HepG2 (cell line): ENCODE results near the gene SYCE1L. TPM values are rescaled to one million over a fixed set of nuclear protein-coding genes. Genes with fewer than 3 reads are reported as not detected.

Experiments
- AKAP8 ChIP-seq: sonication (generic); formaldehyde crosslinking; IDR thresholded peaks from 2 replicates; pipeline ENCODE4 v1.5.1; 2020; ENCODE audit warnings: mild to moderate bottlenecking, missing genetic modification reagents
- SETDB1 ChIP-seq: sonication (generic); formaldehyde crosslinking; IDR thresholded peaks from 2 replicates; pipeline ENCODE4 v1.5.1; 2020; ENCODE audit warnings: missing genetic modification reagents, mild to moderate bottlenecking, borderline replicate concordance
- ZFP91 ChIP-seq: sonication (generic); formaldehyde crosslinking; IDR thresholded peaks from 2 replicates; pipeline ENCODE4 v1.9.0; 2022; ENCODE audit warnings: missing genetic modification reagents, mild to moderate bottlenecking, borderline replicate concordance
- ZNF207 ChIP-seq: fragments of 450-650 bp; IDR thresholded peaks from 2 replicates; pipeline ENCODE4 v1.6.1; 2016; ENCODE audit warnings: antibody characterized with exemption, borderline replicate concordance
- ZNF709 ChIP-seq: sonication (generic); formaldehyde crosslinking; IDR thresholded peaks from 2 replicates; pipeline ENCODE4 v1.5.0; 2020; ENCODE audit warnings: mild to moderate bottlenecking, missing genetic modification reagents
- ZNF746 ChIP-seq: sonication (generic); formaldehyde crosslinking; IDR thresholded peaks from 2 replicates; pipeline ENCODE4 v1.8.0; 2022; ENCODE audit warnings: mild to moderate bottlenecking, missing genetic modification reagents
- polyA plus RNA-seq, 8 experiments: library from polyadenylated mRNA; depleted of rRNA in 3 of 8; stranded (reverse) in 7 of 8; unstranded in 1 of 8; fragments of >200 nt; fragmentation: Illumina TruSeq in 4 of 8; extraction: Trizol in 4 of 8; gene quantifications; 2 replicates each; pipeline versions ENCODE4 v1.2.1 to v1.2.3, GENCODE V29; 2011 to 2016; ENCODE audit warnings: low read depth in 4 of 8, missing spikeins in 1 of 8, mixed read lengths in 1 of 8; ENCODE audit not compliant: insufficient read depth in 1 of 8
- total RNA-seq, 5 experiments: library from RNA; depleted of rRNA; stranded (reverse); fragments of >200 nt; fragmentation: Illumina TruSeq; extraction: Trizol; gene quantifications; 2 replicates each; pipeline ENCODE4 v1.2.3, GENCODE V29; 2016; ENCODE audit warnings: low read depth in 1 of 5
- TF ChIP-seq, protein P1 (sequence below), 2 experiments: fragments of 450-650 bp in 1 of 2; sonication (generic) in 1 of 2; formaldehyde crosslinking in 1 of 2; IDR thresholded peaks; 2 replicates each; pipeline versions ENCODE4 v1.6.1 to v1.8.0; 2016 to 2022; ENCODE audit warnings: antibody characterized with exemption in 1 of 2, mild to moderate bottlenecking in 1 of 2, missing genetic modification reagents in 1 of 2

Gene SYCE1L
- total and polyA plus RNA-seq, 2 of the 13 experiments (the other 11 are each of a cell fraction or from before 2014, with no cell fraction given) = 0.22 TPM; not detected in 1

DNA sequence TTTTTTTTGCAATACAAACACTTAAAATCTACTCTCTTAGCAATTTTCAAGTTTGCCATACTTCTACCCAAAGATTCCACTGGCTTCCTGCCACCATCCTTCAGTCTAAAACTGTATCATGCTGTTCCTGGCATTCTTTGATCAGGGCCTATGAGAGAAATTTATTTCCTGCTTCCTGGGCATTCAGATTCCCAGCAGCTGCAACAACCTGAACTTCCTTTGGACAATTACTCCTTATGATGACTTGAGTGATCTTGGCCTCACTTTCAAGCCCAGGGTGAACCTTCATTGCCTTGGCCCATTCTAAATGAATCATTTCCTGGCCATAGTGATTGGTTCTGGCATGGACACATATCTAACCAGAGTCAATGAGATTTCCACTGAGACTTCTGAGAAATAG is 26.3 kb upstream of the SYCE1L start (continued):
- TF ChIP-seq, protein P1, sequence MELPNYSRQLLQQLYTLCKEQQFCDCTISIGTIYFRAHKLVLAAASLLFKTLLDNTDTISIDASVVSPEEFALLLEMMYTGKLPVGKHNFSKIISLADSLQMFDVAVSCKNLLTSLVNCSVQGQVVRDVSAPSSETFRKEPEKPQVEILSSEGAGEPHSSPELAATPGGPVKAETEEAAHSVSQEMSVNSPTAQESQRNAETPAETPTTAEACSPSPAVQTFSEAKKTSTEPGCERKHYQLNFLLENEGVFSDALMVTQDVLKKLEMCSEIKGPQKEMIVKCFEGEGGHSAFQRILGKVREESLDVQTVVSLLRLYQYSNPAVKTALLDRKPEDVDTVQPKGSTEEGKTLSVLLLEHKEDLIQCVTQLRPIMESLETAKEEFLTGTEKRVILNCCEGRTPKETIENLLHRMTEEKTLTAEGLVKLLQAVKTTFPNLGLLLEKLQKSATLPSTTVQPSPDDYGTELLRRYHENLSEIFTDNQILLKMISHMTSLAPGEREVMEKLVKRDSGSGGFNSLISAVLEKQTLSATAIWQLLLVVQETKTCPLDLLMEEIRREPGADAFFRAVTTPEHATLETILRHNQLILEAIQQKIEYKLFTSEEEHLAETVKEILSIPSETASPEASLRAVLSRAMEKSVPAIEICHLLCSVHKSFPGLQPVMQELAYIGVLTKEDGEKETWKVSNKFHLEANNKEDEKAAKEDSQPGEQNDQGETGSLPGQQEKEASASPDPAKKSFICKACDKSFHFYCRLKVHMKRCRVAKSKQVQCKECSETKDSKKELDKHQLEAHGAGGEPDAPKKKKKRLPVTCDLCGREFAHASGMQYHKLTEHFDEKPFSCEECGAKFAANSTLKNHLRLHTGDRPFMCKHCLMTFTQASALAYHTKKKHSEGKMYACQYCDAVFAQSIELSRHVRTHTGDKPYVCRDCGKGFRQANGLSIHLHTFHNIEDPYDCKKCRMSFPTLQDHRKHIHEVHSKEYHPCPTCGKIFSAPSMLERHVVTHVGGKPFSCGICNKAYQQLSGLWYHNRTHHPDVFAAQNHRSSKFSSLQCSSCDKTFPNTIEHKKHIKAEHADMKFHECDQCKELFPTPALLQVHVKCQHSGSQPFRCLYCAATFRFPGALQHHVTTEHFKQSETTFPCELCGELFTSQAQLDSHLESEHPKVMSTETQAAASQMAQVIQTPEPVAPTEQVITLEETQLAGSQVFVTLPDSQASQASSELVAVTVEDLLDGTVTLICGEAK (IDR thresholded peaks at IDR 0.05) = no peak
- TF ChIP-seq, protein P1 (CRISPR knock-in tag; IDR thresholded peaks at IDR 0.05) = no peak
- no peak for TF ChIP-seq ZNF207
- no peak for TF ChIP-seq SETDB1 (CRISPR knock-in tag)
- no peak for TF ChIP-seq AKAP8
- TF ChIP-seq ZNF709 = no peak
- no peak for TF ChIP-seq ZFP91 (CRISPR knock-in tag)
- TF ChIP-seq ZNF746 (CRISPR knock-in tag) = no peak
